Measurements from ENCODE around the gene PLEK. TPM values are rescaled to one million over a fixed set of nuclear protein-coding genes. Genes with fewer than 3 reads are reported as not detected.
A peak's percentile ranks its signal among the peaks of the same experiment; 100 is the strongest.

Gene PLEK
- total and polyA plus RNA-seq, 10 of the 15 experiments (the other 5 are each of a cell fraction or from before 2014, with no cell fraction given), result 229 to 804 (median 362) TPM

- TF ChIP-seq ASH2L (IDR thresholded peaks at IDR 0.05; ENCODE audit: borderline replicate concordance, low read depth) (0 out of 2 replicates have a peak, but pooled peaks have one; percentile 63), HDAC2 (IDR thresholded peaks at IDR 0.05) (no peak), RELB (IDR thresholded peaks at IDR 0.05; ENCODE audit: low read depth) (peak; percentile 88), TAF1 (IDR thresholded peaks at IDR 0.05; ENCODE audit: borderline replicate concordance, low read depth, low read length) (0 out of 2 replicates have a peak, but pooled peaks have one; percentile 20), BMI1 (IDR thresholded peaks at IDR 0.05; ENCODE audit: borderline replicate concordance) (no peak), BACH1 (IDR thresholded peaks at IDR 0.05; ENCODE audit: borderline replicate concordance) (no peak), SKIL (IDR thresholded peaks at IDR 0.05; ENCODE audit: low read depth, poor library complexity, severe bottlenecking) (peak; percentile 44), RELA (IDR thresholded peaks at IDR 0.05; ENCODE audit: borderline replicate concordance, partially characterized antibody) (peak; percentile 74), RUNX3 (IDR thresholded peaks at IDR 0.05; ENCODE audit: low read length) (peak; percentile 96), ZNF24 (IDR thresholded peaks at IDR 0.05) (0 out of 2 replicates have a peak, but pooled peaks have one; percentile 10), IKZF1 (conservative IDR thresholded peaks at IDR 0.05) (0 out of 2 replicates have a peak, but pooled peaks have one; percentile 33), RAD51 (IDR thresholded peaks at IDR 0.05) (peak; percentile 92), MEF2A (IDR thresholded peaks at IDR 0.05; ENCODE audit: insufficient read depth, low read depth, low read length) (peak; percentile 80; the same call in 1 of the 2 replicates), NR2C1 (IDR thresholded peaks at IDR 0.05) (0 out of 2 replicates have a peak, but pooled peaks have one; percentile 27), IKZF2 (IDR thresholded peaks at IDR 0.05) (peak; percentile 15 to 51; a peak in 3 of 4 replicates), PAX5 (IDR thresholded peaks at IDR 0.05; ENCODE audit: borderline replicate concordance, low read depth, low read length) (peak; percentile 53; the same call in 1 of the 2 replicates), BCL11A (IDR thresholded peaks at IDR 0.05; ENCODE audit: low read depth, low read length) (peak; percentile 59), CBX3 (IDR thresholded peaks at IDR 0.05; ENCODE audit: borderline replicate concordance, low read depth) (no peak), ESRRA (IDR thresholded peaks at IDR 0.05; ENCODE audit: low read length) (peak; percentile 95)
Measured at GRCh38 chr2:68426848-68427579, 61.9 kb downstream of the PLEK start (continued).

All from GM12878 (cell line).